GM12878 (cell line): ENCODE measurements around the gene MALT1. TPM values are rescaled to one million over a fixed set of nuclear protein-coding genes. Genes with fewer than 3 reads are reported as not detected.

Source experiments
- NBN ChIP-seq: fragments of 450-650 bp; IDR thresholded peaks from 2 replicates; pipeline ENCODE4 v1.6.1; 2016
- NR2C1 ChIP-seq: fragments of 450-650 bp; IDR thresholded peaks from 2 replicates; pipeline ENCODE4 v1.6.1; 2017; ENCODE audit warnings: antibody characterized with exemption, mild to moderate bottlenecking, moderate library complexity
- PBX3 ChIP-seq: IDR thresholded peaks from 2 replicates; pipeline ENCODE4 v1.6.1; 2011; ENCODE audit warnings: mild to moderate bottlenecking, low read depth, low read length, moderate library complexity; ENCODE audit not compliant: insufficient replicate concordance
- RCOR1 ChIP-seq: conservative IDR thresholded peaks from 2 replicates; pipeline ENCODE4 v1.6.1; 2012; ENCODE audit warnings: low read depth, low read length, improper control_type of control experiment
- TCF7 ChIP-seq: IDR thresholded peaks from 2 replicates; pipeline ENCODE4 v1.6.1; 2014; ENCODE audit warnings: antibody characterized with exemption, borderline replicate concordance
- polyA plus RNA-seq, 11 experiments: library from polyadenylated mRNA; depleted of rRNA in 4 of 11; unstranded in 6 of 11; stranded (reverse) in 5 of 11; fragments of >200 nt; fragmentation: Nextera tagmentation in 4 of 11; fragmentation: Illumina TruSeq in 1 of 11; extraction: Ambion mirVana in 4 of 11; extraction: Trizol in 1 of 11; gene quantifications; 1 replicate in 1 of 11; 2 replicates in 10 of 11; pipeline versions ENCODE4 v1.2.1 to v1.2.3, GENCODE V29; 2011 to 2016; ENCODE audit warnings: inconsistent platforms in 2 of 11, missing spikeins in 2 of 11, low read depth in 1 of 11
- total RNA-seq, 4 experiments: library from RNA; depleted of rRNA in 3 of 4; stranded (reverse); fragments of >200 nt in 3 of 4; fragmentation: Illumina TruSeq in 1 of 4; extraction: Trizol in 1 of 4; gene quantifications; 2 replicates each; pipeline versions ENCODE4 v1.2.1 to v1.2.3, GENCODE V29; 2013 to 2021
- TF ChIP-seq, protein P1 (sequence below): fragments of 450-650 bp; conservative IDR thresholded peaks from 2 replicates; pipeline ENCODE4 v1.6.1; 2017; ENCODE audit warnings: mild to moderate bottlenecking, moderate library complexity
- TF ChIP-seq, protein P2 (sequence below): fragments of 150-350 bp; IDR thresholded peaks from 2 replicates; pipeline ENCODE4 v1.6.1; 2016; ENCODE audit warnings: low read depth, low read length

MALT1 gene
- total and polyA plus RNA-seq, 10 of the 15 experiments (the other 5 are each of a cell fraction or from before 2014, with no cell fraction given), result 17.6 to 126 (median 45.4) TPM

DNA sequence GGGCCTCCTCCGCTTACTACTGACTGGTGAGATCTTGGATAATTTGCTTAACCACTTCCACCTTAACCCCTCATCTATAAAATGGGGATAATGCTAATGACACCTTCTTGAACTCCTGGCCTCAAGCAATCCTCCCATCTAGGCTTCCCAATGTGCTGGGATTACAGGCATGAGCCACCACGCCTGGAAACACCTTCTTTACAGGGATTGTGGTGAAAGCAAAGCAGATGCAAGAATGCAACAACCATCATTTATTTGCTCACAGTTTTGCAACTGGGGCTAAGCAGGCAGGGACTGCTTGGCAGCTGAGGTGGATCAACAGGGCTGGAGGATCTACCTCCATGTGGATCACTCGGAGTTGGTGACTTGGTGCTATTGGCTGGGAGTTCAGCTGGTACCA, 117.2 kb downstream of the MALT1 start (continued):
- TF ChIP-seq, protein P1, sequence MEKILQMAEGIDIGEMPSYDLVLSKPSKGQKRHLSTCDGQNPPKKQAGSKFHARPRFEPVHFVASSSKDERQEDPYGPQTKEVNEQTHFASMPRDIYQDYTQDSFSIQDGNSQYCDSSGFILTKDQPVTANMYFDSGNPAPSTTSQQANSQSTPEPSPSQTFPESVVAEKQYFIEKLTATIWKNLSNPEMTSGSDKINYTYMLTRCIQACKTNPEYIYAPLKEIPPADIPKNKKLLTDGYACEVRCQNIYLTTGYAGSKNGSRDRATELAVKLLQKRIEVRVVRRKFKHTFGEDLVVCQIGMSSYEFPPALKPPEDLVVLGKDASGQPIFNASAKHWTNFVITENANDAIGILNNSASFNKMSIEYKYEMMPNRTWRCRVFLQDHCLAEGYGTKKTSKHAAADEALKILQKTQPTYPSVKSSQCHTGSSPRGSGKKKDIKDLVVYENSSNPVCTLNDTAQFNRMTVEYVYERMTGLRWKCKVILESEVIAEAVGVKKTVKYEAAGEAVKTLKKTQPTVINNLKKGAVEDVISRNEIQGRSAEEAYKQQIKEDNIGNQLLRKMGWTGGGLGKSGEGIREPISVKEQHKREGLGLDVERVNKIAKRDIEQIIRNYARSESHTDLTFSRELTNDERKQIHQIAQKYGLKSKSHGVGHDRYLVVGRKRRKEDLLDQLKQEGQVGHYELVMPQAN, result no peak
- TF ChIP-seq TCF7 (no peak), NBN (no peak), RCOR1 (no peak), NR2C1 (no peak), PBX3 (no peak)
- TF ChIP-seq, protein P2, sequence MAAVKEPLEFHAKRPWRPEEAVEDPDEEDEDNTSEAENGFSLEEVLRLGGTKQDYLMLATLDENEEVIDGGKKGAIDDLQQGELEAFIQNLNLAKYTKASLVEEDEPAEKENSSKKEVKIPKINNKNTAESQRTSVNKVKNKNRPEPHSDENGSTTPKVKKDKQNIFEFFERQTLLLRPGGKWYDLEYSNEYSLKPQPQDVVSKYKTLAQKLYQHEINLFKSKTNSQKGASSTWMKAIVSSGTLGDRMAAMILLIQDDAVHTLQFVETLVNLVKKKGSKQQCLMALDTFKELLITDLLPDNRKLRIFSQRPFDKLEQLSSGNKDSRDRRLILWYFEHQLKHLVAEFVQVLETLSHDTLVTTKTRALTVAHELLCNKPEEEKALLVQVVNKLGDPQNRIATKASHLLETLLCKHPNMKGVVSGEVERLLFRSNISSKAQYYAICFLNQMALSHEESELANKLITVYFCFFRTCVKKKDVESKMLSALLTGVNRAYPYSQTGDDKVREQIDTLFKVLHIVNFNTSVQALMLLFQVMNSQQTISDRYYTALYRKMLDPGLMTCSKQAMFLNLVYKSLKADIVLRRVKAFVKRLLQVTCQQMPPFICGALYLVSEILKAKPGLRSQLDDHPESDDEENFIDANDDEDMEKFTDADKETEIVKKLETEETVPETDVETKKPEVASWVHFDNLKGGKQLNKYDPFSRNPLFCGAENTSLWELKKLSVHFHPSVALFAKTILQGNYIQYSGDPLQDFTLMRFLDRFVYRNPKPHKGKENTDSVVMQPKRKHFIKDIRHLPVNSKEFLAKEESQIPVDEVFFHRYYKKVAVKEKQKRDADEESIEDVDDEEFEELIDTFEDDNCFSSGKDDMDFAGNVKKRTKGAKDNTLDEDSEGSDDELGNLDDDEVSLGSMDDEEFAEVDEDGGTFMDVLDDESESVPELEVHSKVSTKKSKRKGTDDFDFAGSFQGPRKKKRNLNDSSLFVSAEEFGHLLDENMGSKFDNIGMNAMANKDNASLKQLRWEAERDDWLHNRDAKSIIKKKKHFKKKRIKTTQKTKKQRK, result no peak
